ENCODE results near the gene TMEM192.

DNA sequence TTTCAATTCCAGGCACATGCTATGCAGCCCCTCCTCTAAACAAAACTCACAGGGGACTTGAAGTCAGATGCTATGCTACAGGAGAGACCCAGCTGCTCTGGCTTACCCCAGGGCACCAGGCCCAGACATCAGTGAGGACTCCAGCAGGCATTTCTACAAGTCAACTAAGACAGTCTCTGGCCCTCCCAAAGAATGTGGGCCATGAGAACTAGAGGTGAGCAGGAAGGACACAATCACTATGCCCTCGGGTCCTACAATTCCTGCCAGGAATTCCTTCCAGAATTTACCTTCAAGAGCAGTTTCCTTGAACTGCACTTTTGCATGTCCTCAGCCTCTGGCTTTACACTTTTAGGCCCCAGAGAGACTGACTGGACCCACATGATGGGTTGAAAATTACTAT lies 17.4 kb downstream of the TMEM192 start:
- TF ChIP-seq, protein P1, sequence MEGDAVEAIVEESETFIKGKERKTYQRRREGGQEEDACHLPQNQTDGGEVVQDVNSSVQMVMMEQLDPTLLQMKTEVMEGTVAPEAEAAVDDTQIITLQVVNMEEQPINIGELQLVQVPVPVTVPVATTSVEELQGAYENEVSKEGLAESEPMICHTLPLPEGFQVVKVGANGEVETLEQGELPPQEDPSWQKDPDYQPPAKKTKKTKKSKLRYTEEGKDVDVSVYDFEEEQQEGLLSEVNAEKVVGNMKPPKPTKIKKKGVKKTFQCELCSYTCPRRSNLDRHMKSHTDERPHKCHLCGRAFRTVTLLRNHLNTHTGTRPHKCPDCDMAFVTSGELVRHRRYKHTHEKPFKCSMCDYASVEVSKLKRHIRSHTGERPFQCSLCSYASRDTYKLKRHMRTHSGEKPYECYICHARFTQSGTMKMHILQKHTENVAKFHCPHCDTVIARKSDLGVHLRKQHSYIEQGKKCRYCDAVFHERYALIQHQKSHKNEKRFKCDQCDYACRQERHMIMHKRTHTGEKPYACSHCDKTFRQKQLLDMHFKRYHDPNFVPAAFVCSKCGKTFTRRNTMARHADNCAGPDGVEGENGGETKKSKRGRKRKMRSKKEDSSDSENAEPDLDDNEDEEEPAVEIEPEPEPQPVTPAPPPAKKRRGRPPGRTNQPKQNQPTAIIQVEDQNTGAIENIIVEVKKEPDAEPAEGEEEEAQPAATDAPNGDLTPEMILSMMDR (IDR thresholded peaks at IDR 0.05; ENCODE audit: control extremely low read depth in 1 of 3, insufficient read depth in 1 of 3, low read depth in 1 of 3, low read length in 3 of 3) = no peak
- no peak for TF ChIP-seq HDAC6 (IDR thresholded peaks at IDR 0.05; ENCODE audit: low read depth, low read length)
- TF ChIP-seq, protein P2, sequence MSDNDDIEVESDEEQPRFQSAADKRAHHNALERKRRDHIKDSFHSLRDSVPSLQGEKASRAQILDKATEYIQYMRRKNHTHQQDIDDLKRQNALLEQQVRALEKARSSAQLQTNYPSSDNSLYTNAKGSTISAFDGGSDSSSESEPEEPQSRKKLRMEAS (IDR thresholded peaks at IDR 0.05) = no peak
- no peak for TF ChIP-seq POLR2A (IDR thresholded peaks at IDR 0.05; ENCODE audit: control extremely low read depth in 1 of 2, low read depth in 2 of 2, low read length in 2 of 2)
- no peak for TF ChIP-seq POLR2AphosphoS5 (IDR thresholded peaks at IDR 0.05; ENCODE audit: low read depth, low read length)
- TF ChIP-seq TCF12 (IDR thresholded peaks at IDR 0.05; ENCODE audit: low read depth, low read length) = no peak
- no peak for TF ChIP-seq HDAC2 (IDR thresholded peaks at IDR 0.05; ENCODE audit: borderline replicate concordance in 1 of 2, low read depth in 2 of 2, low read length in 2 of 2)
- no peak for TF ChIP-seq SP1 (IDR thresholded peaks at IDR 0.05; ENCODE audit: low read depth, low read length)

Data from H1 (cell line).